ENCODE data around the gene RAC2. TPM values are rescaled to one million over a fixed set of nuclear protein-coding genes. Genes with fewer than 3 reads are reported as not detected.

The RAC2 gene
- polyA plus RNA-seq, 2 of the 4 experiments (the other 2 are of a cell fraction) = 0.05 TPM; not detected in 1

GRCh38 chr22:37263966-37264887 is 20.2 kb upstream of the RAC2 start:
- H3K4me3 ChIP-seq = no peak overlapping the region
- FAIRE-seq = no peak
- peak in 1 of 2 experiments; percentile 19 for DNase-seq (ENCODE audit: low read depth in 1 of 2, low spot score in 1 of 2)
- CTCF ChIA-PET = interaction anchor here (0.7 to 1.8 kb wide), 6 partner anchors 11 to 166 kb away, joined by 3 to 4 read pairs (median 4); no protein-coding TSS in a partner anchor
- peaks cover 18% of the 10 kb centered on the region for H3K9me3 ChIP-seq
- no peak overlapping the region for H3K4me2 ChIP-seq
- POLR2A ChIA-PET = no interaction called here
- no peak for ATAC-seq
- TF ChIP-seq ZSCAN20 (CRISPR knock-in tag; IDR thresholded peaks at IDR 0.05) = no peak
- TF ChIP-seq FOSB (CRISPR knock-in tag; IDR thresholded peaks at IDR 0.05) = no peak
- TF ChIP-seq GATA3 (IDR thresholded peaks at IDR 0.05; ENCODE audit: borderline replicate concordance) = no peak
- no peak for TF ChIP-seq BHLHE40 (IDR thresholded peaks at IDR 0.05; ENCODE audit: low read depth, low read length)
- no peak for TF ChIP-seq NFE2L2 (conservative IDR thresholded peaks at IDR 0.05; ENCODE audit: low read length)
- TF ChIP-seq, protein P1, sequence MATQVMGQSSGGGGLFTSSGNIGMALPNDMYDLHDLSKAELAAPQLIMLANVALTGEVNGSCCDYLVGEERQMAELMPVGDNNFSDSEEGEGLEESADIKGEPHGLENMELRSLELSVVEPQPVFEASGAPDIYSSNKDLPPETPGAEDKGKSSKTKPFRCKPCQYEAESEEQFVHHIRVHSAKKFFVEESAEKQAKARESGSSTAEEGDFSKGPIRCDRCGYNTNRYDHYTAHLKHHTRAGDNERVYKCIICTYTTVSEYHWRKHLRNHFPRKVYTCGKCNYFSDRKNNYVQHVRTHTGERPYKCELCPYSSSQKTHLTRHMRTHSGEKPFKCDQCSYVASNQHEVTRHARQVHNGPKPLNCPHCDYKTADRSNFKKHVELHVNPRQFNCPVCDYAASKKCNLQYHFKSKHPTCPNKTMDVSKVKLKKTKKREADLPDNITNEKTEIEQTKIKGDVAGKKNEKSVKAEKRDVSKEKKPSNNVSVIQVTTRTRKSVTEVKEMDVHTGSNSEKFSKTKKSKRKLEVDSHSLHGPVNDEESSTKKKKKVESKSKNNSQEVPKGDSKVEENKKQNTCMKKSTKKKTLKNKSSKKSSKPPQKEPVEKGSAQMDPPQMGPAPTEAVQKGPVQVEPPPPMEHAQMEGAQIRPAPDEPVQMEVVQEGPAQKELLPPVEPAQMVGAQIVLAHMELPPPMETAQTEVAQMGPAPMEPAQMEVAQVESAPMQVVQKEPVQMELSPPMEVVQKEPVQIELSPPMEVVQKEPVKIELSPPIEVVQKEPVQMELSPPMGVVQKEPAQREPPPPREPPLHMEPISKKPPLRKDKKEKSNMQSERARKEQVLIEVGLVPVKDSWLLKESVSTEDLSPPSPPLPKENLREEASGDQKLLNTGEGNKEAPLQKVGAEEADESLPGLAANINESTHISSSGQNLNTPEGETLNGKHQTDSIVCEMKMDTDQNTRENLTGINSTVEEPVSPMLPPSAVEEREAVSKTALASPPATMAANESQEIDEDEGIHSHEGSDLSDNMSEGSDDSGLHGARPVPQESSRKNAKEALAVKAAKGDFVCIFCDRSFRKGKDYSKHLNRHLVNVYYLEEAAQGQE (IDR thresholded peaks at IDR 0.05) = no peak
- no peak for TF ChIP-seq ZNF302 (CRISPR knock-in tag; IDR thresholded peaks at IDR 0.05)
- TF ChIP-seq KDM1A (IDR thresholded peaks at IDR 0.05; ENCODE audit: low read depth) = no peak
- TF ChIP-seq, protein P2, sequence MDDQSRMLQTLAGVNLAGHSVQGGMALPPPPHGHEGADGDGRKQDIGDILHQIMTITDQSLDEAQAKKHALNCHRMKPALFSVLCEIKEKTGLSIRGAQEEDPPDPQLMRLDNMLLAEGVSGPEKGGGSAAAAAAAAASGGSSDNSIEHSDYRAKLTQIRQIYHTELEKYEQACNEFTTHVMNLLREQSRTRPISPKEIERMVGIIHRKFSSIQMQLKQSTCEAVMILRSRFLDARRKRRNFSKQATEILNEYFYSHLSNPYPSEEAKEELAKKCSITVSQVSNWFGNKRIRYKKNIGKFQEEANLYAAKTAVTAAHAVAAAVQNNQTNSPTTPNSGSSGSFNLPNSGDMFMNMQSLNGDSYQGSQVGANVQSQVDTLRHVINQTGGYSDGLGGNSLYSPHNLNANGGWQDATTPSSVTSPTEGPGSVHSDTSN (IDR thresholded peaks at IDR 0.05) = no peak
- no peak for TF ChIP-seq KDM5A (IDR thresholded peaks at IDR 0.05)
- TF ChIP-seq POLR2A (IDR thresholded peaks at IDR 0.05; ENCODE audit: low read length) = no peak
- no peak for TF ChIP-seq FOSL2 (IDR thresholded peaks at IDR 0.05)
- no peak for TF ChIP-seq FOSL2 (CRISPR knock-in tag; IDR thresholded peaks at IDR 0.05)
- no peak for TF ChIP-seq SMC3 (IDR thresholded peaks at IDR 0.05)
- no peak for TF ChIP-seq RCOR1 (IDR thresholded peaks at IDR 0.05; ENCODE audit: low read depth, low read length)
- no peak for TF ChIP-seq ZFP36 (IDR thresholded peaks at IDR 0.05; ENCODE audit: borderline replicate concordance, partially characterized antibody)
- no peak for TF ChIP-seq RFX5 (IDR thresholded peaks at IDR 0.05)
- peaks cover 12% of the 10 kb centered on the region for H3K4me1 ChIP-seq
- no peak overlapping the region for H3K27ac ChIP-seq
- 30% methylated on average over 6 of the region's 10 CpGs for WGBS (ENCODE audit: missing lambda C conversion rate)

- ATAC-seq (no peak), DNase-seq (ENCODE audit: low read depth in 1 of 2, low spot score in 1 of 2) (no peak), FAIRE-seq (no peak)
- peaks cover 18% of the 10 kb centered on the region for H3K9me3 ChIP-seq
- no peak overlapping the region for H3K4me3 ChIP-seq
- ChIA-PET CTCF (interaction anchor here (1.1 to 5.0 kb wide), 10 partner anchors 8 to 195 kb away, joined by 3 to 55 read pairs (median 11); no protein-coding TSS in a partner anchor), POLR2A (no interaction called here)
- no peak overlapping the region for H3K4me2 ChIP-seq
- H3K27ac ChIP-seq = no peak overlapping the region
- WGBS (ENCODE audit: missing lambda C conversion rate) = 37% methylated on average over 5 of the region's 5 CpGs
- peaks cover 14% of the 10 kb centered on the region for H3K4me1 ChIP-seq
- TF ChIP-seq BHLHE40 (IDR thresholded peaks at IDR 0.05; ENCODE audit: low read depth, low read length) (no peak), CHD2 (IDR thresholded peaks at IDR 0.05; ENCODE audit: low read length, partially characterized antibody) (no peak), ZC3H11A (IDR thresholded peaks at IDR 0.05) (no peak), HEYL (CRISPR knock-in tag; IDR thresholded peaks at IDR 0.05) (no peak), EP300 (IDR thresholded peaks at IDR 0.05) (no peak), RAD21 (conservative IDR thresholded peaks at IDR 0.05 in 1 of 2, IDR thresholded peaks at IDR 0.05 in 1 of 2) (no peak), TP53 (CRISPR knock-in tag; IDR thresholded peaks at IDR 0.05) (no peak), MAZ (IDR thresholded peaks at IDR 0.05; ENCODE audit: borderline replicate concordance, low read depth, low read length) (no peak), CBX8 (IDR thresholded peaks at IDR 0.05) (no peak), SMC3 (IDR thresholded peaks at IDR 0.05) (no peak), HES2 (IDR thresholded peaks at IDR 0.05) (no peak), KDM1A (IDR thresholded peaks at IDR 0.05; ENCODE audit: low read depth) (no peak)
- TF ChIP-seq, protein P3, sequence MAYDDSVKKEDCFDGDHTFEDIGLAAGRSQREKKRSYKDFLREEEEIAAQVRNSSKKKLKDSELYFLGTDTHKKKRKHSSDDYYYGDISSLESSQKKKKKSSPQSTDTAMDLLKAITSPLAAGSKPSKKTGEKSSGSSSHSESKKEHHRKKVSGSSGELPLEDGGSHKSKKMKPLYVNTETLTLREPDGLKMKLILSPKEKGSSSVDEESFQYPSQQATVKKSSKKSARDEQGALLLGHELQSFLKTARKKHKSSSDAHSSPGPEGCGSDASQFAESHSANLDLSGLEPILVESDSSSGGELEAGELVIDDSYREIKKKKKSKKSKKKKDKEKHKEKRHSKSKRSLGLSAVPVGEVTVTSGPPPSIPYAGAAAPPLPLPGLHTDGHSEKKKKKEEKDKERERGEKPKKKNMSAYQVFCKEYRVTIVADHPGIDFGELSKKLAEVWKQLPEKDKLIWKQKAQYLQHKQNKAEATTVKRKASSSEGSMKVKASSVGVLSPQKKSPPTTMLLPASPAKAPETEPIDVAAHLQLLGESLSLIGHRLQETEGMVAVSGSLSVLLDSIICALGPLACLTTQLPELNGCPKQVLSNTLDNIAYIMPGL (CRISPR knock-in tag; IDR thresholded peaks at IDR 0.05; ENCODE audit: borderline replicate concordance) = no peak
- TF ChIP-seq, protein P1 (IDR thresholded peaks at IDR 0.05) = no peak
Observed at GRCh38 chr22:37262346-37262745, 18.3 kb upstream of the RAC2 start.
